H1 (cell line): ENCODE measurements around the gene RNF208. TPM values are rescaled to one million over a fixed set of nuclear protein-coding genes. Genes with fewer than 3 reads are reported as not detected.

ENCODE experiments used
- CTCF ChIA-PET: fragments of 300-600 bp; sonication (Branson Sonifier 250); formaldehyde crosslinking; loops from one replicate; lab custom pipeline; 2021; ENCODE audit not compliant: partially characterized antibody; lab: Charles Lee
- POLR2A ChIA-PET: fragments of 300-600 bp; sonication (Branson Sonifier 250); formaldehyde crosslinking; loops from one replicate; lab custom pipeline; 2021; ENCODE audit warnings: inconsistent platforms; ENCODE audit not compliant: partially characterized antibody; lab: Charles Lee
- DNase-seq, 2 experiments: peaks; one replicate each; pipeline versions ENCODE4 v3.0.0 to v3.0.0-alpha.2; 2010 to 2022; ENCODE audit warnings: low spot score in 2 of 2, low read depth in 1 of 2, mixed read lengths in 1 of 2
- FAIRE-seq: peaks from 2 replicates; lab custom pipeline; 2011; peaks lifted over from hg19 to GRCh38; lab: Jason Lieb, UNC
- H2AFZ ChIP-seq: 2 replicates; pipeline ENCODE4 v1.8.1; 2012; ENCODE audit warnings: low read length, inconsistent platforms
- H2AK5ac ChIP-seq: 2 replicates; pipeline ENCODE4 v1.6.1; 2013; ENCODE audit warnings: low read depth, low read length
- H2BK120ac ChIP-seq: replicated peaks from 2 replicates; pipeline ENCODE3; 2013; ENCODE audit warnings: low read depth, low read length, inconsistent platforms
- H2BK12ac ChIP-seq: 2 replicates; pipeline ENCODE4 v1.6.1; 2013; ENCODE audit warnings: low read depth, low read length
- H2BK15ac ChIP-seq: 2 replicates; pipeline ENCODE4 v1.6.1; 2013; ENCODE audit warnings: low read length
- H2BK20ac ChIP-seq: 2 replicates; pipeline ENCODE4 v1.6.1; 2013; ENCODE audit warnings: low read length
- H2BK5ac ChIP-seq: 2 replicates; pipeline ENCODE4 v1.6.1; 2013; ENCODE audit warnings: low read depth, low read length
- H3K14ac ChIP-seq: 2 replicates; pipeline ENCODE4 v1.6.1; 2013; ENCODE audit warnings: inconsistent platforms; ENCODE audit not compliant: insufficient read length
- H3K18ac ChIP-seq: 2 replicates; pipeline ENCODE4 v1.6.1; 2013; ENCODE audit warnings: low read length; ENCODE audit errors: extremely low read depth
- H3K23ac ChIP-seq: 2 replicates; pipeline ENCODE4 v1.6.1; 2013; ENCODE audit warnings: inconsistent platforms; ENCODE audit not compliant: insufficient read length
- H3K23me2 ChIP-seq: 2 replicates; pipeline ENCODE4 v1.6.1; 2013; ENCODE audit warnings: low read depth, low read length
- H3K27ac ChIP-seq: 2 replicates; pipeline ENCODE4 v1.6.1; 2011; ENCODE audit warnings: low read depth, low read length, inconsistent platforms
- H3K27me3 ChIP-seq, 4 experiments: replicated peaks in 1 of 4; 1 replicate in 1 of 4; 2 replicates in 3 of 4; pipeline versions ENCODE4 v1.6.1 to v1.8.1; 2011 to 2013; ENCODE audit warnings: low read length in 3 of 4, mild to moderate bottlenecking in 3 of 4, inconsistent platforms in 2 of 4, mixed read lengths in 2 of 4, moderate library complexity in 1 of 4; ENCODE audit not compliant: control insufficient read depth in 3 of 4, insufficient read depth in 3 of 4; ENCODE audit errors: extremely low read depth in 1 of 4
- H3K36me3 ChIP-seq, 4 experiments: 2 replicates each; pipeline versions ENCODE4 v1.6.1 to v1.8.1; 2011 to 2013; ENCODE audit warnings: mild to moderate bottlenecking in 4 of 4, low read length in 3 of 4, moderate library complexity in 2 of 4, control low read depth in 1 of 4, inconsistent platforms in 1 of 4; ENCODE audit not compliant: insufficient read depth in 4 of 4, control insufficient read depth in 2 of 4
- H3K4ac ChIP-seq: replicated peaks from 2 replicates; pipeline ENCODE3; 2013; ENCODE audit warnings: low read length, low read depth, mixed read lengths, inconsistent platforms; ENCODE audit not compliant: insufficient read length
- H3K4me1 ChIP-seq, 4 experiments: replicated peaks in 1 of 4; 1 replicate in 1 of 4; 2 replicates in 3 of 4; pipeline versions ENCODE4 v1.6.1 to v1.8.1; 2011 to 2013; ENCODE audit warnings: low read length in 3 of 4, inconsistent platforms in 2 of 4, mixed read lengths in 1 of 4; ENCODE audit not compliant: insufficient read depth in 4 of 4, control insufficient read depth in 3 of 4
- H3K4me2 ChIP-seq, 2 experiments: 2 replicates each; pipeline versions ENCODE4 v1.6.1 to v1.8.1; 2011 to 2013; ENCODE audit warnings: low read depth in 2 of 2, low read length in 2 of 2, control low read depth in 1 of 2, inconsistent platforms in 1 of 2, mild to moderate bottlenecking in 1 of 2; ENCODE audit not compliant: insufficient read depth in 1 of 2
- H3K4me3 ChIP-seq, 4 experiments: fragments of 200-600, 300-600 bp in 1 of 4; sonication (generic), shearing (Covaris generic), sonication (Bioruptor Twin) in 1 of 4; 2 replicates each; pipeline versions ENCODE4 v1.5.1 to v1.8.1; 2011 to 2016; ENCODE audit warnings: low read length in 4 of 4, low read depth in 3 of 4, control low read depth in 2 of 4, inconsistent platforms in 2 of 4, mild to moderate bottlenecking in 2 of 4, mixed read lengths in 1 of 4, moderate library complexity in 1 of 4; ENCODE audit not compliant: insufficient read depth in 2 of 4; ENCODE audit errors: extremely low read depth in 1 of 4
- H3K56ac ChIP-seq: replicated peaks from 2 replicates; pipeline ENCODE3; 2013; ENCODE audit warnings: low read depth, mild to moderate bottlenecking, mixed read lengths, low read length, inconsistent platforms; ENCODE audit not compliant: insufficient read length
- H3K79me1 ChIP-seq: 2 replicates; pipeline ENCODE4 v1.6.1; 2013; ENCODE audit warnings: low read depth, low read length, control low read depth
- H3K79me2 ChIP-seq, 2 experiments: 2 replicates each; pipeline versions ENCODE4 v1.6.1 to v1.8.1; 2012 to 2013; ENCODE audit warnings: low read length in 2 of 2, mild to moderate bottlenecking in 2 of 2, inconsistent platforms in 1 of 2; ENCODE audit not compliant: insufficient read depth in 2 of 2, control insufficient read depth in 1 of 2
- H3K9ac ChIP-seq, 4 experiments: replicated peaks in 1 of 4; 1 replicate in 1 of 4; 2 replicates in 3 of 4; pipeline versions ENCODE4 v1.6.1 to v1.8.1; 2011 to 2013; ENCODE audit warnings: low read depth in 3 of 4, low read length in 3 of 4, control low read depth in 2 of 4, mild to moderate bottlenecking in 2 of 4, moderate library complexity in 2 of 4, inconsistent platforms in 1 of 4; ENCODE audit errors: extremely low read depth in 1 of 4
- H3K9me3 ChIP-seq, 2 experiments: 2 replicates each; pipeline versions ENCODE4 v1.6.1 to v1.8.1; 2012 to 2013; ENCODE audit warnings: mild to moderate bottlenecking in 2 of 2, moderate library complexity in 2 of 2, control low read depth in 1 of 2, inconsistent platforms in 1 of 2, low read depth in 1 of 2, low read length in 1 of 2, mixed read lengths in 1 of 2; ENCODE audit not compliant: insufficient read depth in 2 of 2
- H4K20me1 ChIP-seq, 2 experiments: replicated peaks in 1 of 2; 2 replicates each; pipeline versions ENCODE3 to v1.8.1; 2011 to 2013; ENCODE audit warnings: inconsistent platforms in 2 of 2, low read length in 2 of 2, mild to moderate bottlenecking in 1 of 2; ENCODE audit not compliant: insufficient read depth in 2 of 2, control insufficient read depth in 1 of 2
- H4K5ac ChIP-seq: 2 replicates; pipeline ENCODE4 v1.6.1; 2013; ENCODE audit warnings: low read length, low read depth, mixed read lengths, inconsistent platforms; ENCODE audit not compliant: insufficient read length
- H4K8ac ChIP-seq: 2 replicates; pipeline ENCODE4 v1.8.0; 2013; ENCODE audit warnings: mild to moderate bottlenecking, moderate library complexity, low read length, inconsistent platforms; ENCODE audit not compliant: insufficient read depth; ENCODE audit errors: extremely low read depth
- H4K91ac ChIP-seq: replicated peaks from 2 replicates; pipeline ENCODE3; 2013; ENCODE audit warnings: low read length, mixed read lengths, inconsistent platforms; ENCODE audit not compliant: insufficient read length
- EGR1 ChIP-seq: IDR thresholded peaks from 2 replicates; pipeline ENCODE4 v1.6.1; 2011; ENCODE audit warnings: low read depth, low read length, borderline replicate concordance
- EZH2 ChIP-seq: fragments of 200-600 bp; sonication (generic); IDR thresholded peaks from 2 replicates; pipeline ENCODE4 v1.7.1; 2012; ENCODE audit warnings: low read depth, mild to moderate bottlenecking, moderate library complexity, low read length, inconsistent platforms; ENCODE audit not compliant: severe bottlenecking
- JUN ChIP-seq: IDR thresholded peaks from 2 replicates; pipeline ENCODE4 v1.6.1; 2011; ENCODE audit warnings: low read depth, mild to moderate bottlenecking, improper control_type of control experiment, low read length
- KDM5A ChIP-seq: fragments of 200-600 bp; IDR thresholded peaks from 2 replicates; pipeline ENCODE4 v1.7.1; 2012; ENCODE audit warnings: mild to moderate bottlenecking, low read length, inconsistent platforms, mixed read lengths
- POU5F1 ChIP-seq: IDR thresholded peaks from 2 replicates; pipeline ENCODE4 v1.6.1; 2011; ENCODE audit warnings: low read depth, mild to moderate bottlenecking, low read length, moderate library complexity
- WGBS, 2 experiments: shearing (Covaris generic) in 1 of 2; methylation state at CpG; one replicate each; pipeline versions ENCODE4 v1.1.6 to v1.1.7; 2013 to 2015; ENCODE audit warnings: low lambda C conversion rate in 2 of 2, mixed read lengths in 2 of 2, inconsistent platforms in 1 of 2, low coverage in 1 of 2, missing lambda C conversion rate in 1 of 2; ENCODE audit not compliant: insufficient replicate concordance in 2 of 2, insufficient coverage in 1 of 2, insufficient read length in 1 of 2; ENCODE audit errors: extremely low coverage in 1 of 2, missing lambda C conversion rate in 1 of 2; 5-methylcytosine and 5-hydroxymethylcytosine counted together
- polyA plus RNA-seq, 7 experiments: library from polyadenylated mRNA; depleted of rRNA in 3 of 7; stranded (reverse) in 5 of 7; unstranded in 2 of 7; fragments of >200 nt in 5 of 7; fragments of 200-250 nt in 2 of 7; gene quantifications; 1 replicate in 5 of 7; 2 replicates in 1 of 7; 4 replicates in 1 of 7; pipeline versions ENCODE4 v1.2.1 to v1.2.3, GENCODE V29; 2011 to 2013; ENCODE audit warnings: missing spikeins in 2 of 7, mixed read lengths in 2 of 7
- total RNA-seq: library from RNA; stranded (reverse); fragmentation: NEBNext Ultra II Directional; extraction: Animal tissue kit (Norgen Biotek cat#: 25700); gene quantifications from 2 replicates; pipeline ENCODE4 v1.2.1, GENCODE V29; 2021

Gene RNF208
- total and polyA plus RNA-seq, 2 of the 8 experiments (the other 6 are each of a cell fraction or from before 2014, with no cell fraction given) = 2.7 to 7.7 TPM

DNA sequence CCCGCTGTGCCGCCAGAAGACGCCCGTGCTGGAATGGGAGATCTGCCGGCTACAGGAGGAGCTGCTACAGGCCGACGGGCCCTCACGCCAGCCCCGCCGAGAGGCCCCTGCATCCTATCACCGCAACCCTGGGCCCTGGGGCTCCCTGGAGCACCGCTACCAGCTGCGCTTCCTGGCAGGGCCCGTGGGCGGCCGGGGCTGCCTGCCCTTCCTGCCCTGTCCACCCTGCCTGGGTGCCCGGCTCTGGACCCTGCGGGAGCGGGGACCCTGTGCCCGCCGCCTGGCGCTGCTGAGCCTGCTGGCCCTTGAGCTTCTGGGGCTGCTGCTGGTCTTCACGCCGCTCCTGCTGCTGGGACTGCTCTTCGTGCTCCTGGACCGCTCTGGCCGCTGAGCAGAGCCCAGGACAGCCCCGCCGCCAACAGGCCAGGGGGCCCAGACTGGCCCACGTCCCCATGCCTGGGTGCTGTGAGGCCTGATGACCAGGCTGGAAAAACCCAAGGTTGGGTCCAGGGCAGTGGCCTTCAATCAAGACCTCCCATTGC lies 3.8 kb downstream of the RNF208 start:
- Histone ChIP-seq H3K27me3 (no peaks in the 10 kb centered on the region; a peak in 2 of 7 replicates), H2BK15ac (no peak overlapping the region), H3K9me3 (no peaks in the 10 kb centered on the region), H4K20me1 (peaks cover 0 to 12% of the 10 kb centered on the region in 2 experiments), H3K4me2 (no peak overlapping the region), H3K23me2 (peaks cover 14% of the 10 kb centered on the region; the same call in 1 of the 2 replicates), H4K91ac (no peak overlapping the region), H2BK120ac (no peak overlapping the region), H3K23ac (no peak overlapping the region), H2BK5ac (no peak overlapping the region), H4K8ac (no peak overlapping the region), H3K4me1 (peaks cover 0 to 15% (median 9%) of the 10 kb centered on the region in 4 experiments; a peak in 5 of 7 replicates), H2AFZ (no peak overlapping the region), H3K79me2 (no peaks in the 10 kb centered on the region), H3K56ac (no peak overlapping the region), H3K4me3 (no peak overlapping the region), H2BK12ac (no peak overlapping the region), H3K4ac (no peak overlapping the region), H3K36me3 (peaks cover 0 to 22% (median 7%) of the 10 kb centered on the region in 4 experiments; a peak in 6 of 8 replicates), H3K9ac (no peak overlapping the region), H3K27ac (no peak overlapping the region), H3K14ac (no peak overlapping the region), H2BK20ac (no peak overlapping the region), H3K18ac (no peak overlapping the region), H3K79me1 (no peaks in the 10 kb centered on the region), H2AK5ac (peak overlapping the region; percentile 39; the same call in 1 of the 2 replicates), H4K5ac (no peak overlapping the region)
- ChIA-PET POLR2A (interaction anchor here (1.1 to 69.9 kb wide), 5 partner anchors 8 to 226 kb away, joined by 3 to 1462 read pairs (median 7); partner anchors contain the start of genes NDOR1, NELFB, PAXX and STPG3), CTCF (interaction anchor here (0.8 to 3.7 kb wide), 7 partner anchors 12 to 89 kb away, joined by 3 to 17 read pairs (median 4); no protein-coding TSS in a partner anchor)
- TF ChIP-seq EGR1 = no peak
- no peak for TF ChIP-seq EZH2
- TF ChIP-seq KDM5A = no peak
- TF ChIP-seq JUN = no peak
- no peak for TF ChIP-seq POU5F1
- 93% methylated on average over 16 of the region's 30 CpGs; no CpG with 5 or more reads in 1 of the 2 experiments for WGBS, 2 experiments
- DNase-seq (no peak), FAIRE-seq (no peak)
